Measurements from ENCODE around the gene KIF16B.

DNA sequence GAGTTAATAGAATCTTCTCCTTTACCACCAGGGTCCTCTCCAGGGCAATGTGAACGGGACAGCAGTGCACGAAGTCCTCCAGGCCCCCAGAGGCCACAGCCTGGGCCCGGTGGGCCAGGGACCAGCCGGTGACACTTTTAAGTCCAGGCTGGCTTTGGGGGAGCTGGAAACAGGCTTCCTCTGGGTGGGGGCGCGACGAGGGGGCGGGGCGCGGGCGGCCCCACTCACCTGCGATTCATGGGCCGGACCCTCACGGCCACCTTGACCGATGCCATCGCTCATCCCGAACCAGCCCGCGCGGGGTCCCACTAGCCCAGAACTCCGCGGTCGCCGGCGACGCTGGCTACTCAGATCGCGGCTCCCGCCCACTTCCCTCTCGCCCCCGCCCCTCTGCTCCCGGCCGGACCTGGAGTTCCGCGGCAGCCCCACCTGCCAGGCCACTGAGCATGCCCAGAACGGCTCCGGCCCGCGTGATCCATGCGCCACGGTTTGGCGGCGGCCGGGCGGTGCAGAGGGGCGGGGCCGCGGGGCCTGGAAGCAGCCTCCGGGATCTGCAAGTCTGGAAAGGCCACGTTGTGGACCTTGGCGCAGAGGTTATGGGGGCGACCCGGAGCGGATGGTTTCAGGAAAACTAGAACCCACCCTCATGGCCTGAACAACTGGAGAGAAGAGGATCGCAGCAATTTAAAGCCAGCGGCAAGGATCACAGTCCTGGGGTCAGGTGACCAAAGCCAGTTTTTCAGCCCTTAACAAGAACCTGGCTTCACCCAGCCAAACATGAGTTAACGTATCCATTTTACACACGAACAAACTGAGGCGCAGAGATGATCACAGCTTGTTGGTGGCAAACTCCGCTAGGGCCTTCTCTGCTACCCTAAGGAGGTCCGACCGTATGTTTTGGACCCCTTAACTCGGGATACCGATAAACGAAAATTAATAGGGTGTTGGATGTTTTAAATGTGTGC, at the start of gene KIF16B:
- peak in 2 of 4 donors; percentile 64 to 80 for TF ChIP-seq POLR2A (IDR thresholded peaks at IDR 0.05)
- TF ChIP-seq, protein P1, sequence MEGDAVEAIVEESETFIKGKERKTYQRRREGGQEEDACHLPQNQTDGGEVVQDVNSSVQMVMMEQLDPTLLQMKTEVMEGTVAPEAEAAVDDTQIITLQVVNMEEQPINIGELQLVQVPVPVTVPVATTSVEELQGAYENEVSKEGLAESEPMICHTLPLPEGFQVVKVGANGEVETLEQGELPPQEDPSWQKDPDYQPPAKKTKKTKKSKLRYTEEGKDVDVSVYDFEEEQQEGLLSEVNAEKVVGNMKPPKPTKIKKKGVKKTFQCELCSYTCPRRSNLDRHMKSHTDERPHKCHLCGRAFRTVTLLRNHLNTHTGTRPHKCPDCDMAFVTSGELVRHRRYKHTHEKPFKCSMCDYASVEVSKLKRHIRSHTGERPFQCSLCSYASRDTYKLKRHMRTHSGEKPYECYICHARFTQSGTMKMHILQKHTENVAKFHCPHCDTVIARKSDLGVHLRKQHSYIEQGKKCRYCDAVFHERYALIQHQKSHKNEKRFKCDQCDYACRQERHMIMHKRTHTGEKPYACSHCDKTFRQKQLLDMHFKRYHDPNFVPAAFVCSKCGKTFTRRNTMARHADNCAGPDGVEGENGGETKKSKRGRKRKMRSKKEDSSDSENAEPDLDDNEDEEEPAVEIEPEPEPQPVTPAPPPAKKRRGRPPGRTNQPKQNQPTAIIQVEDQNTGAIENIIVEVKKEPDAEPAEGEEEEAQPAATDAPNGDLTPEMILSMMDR (IDR thresholded peaks at IDR 0.05): peak in 1 of 6 experiments; percentile 15
